ENCODE data around the gene DYNLT3. TPM values are rescaled to one million over a fixed set of nuclear protein-coding genes. Genes with fewer than 3 reads are reported as not detected.

DYNLT3 gene
- total RNA-seq, 3 donors from 2014 or later: 37.0 to 40.0 (median 37.5) TPM

DNA sequence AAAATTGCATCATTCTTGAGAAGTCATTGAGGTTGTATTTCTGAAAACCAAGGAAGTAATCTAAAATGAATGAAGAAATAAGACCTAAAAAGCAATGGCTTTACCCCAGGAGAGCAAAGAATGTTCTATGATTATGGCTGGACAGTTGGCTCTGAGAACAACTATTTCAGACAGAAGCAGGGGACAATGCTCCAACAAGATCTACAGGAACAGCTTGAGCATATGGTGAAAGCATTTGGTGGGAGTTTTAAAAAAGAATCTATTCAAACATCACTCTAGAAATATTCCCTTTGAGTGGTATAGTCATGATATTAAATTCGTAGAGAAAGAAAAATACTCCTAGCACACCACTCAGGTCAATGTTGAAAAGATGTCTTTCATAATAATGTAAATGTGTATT is 26.7 kb downstream of the DYNLT3 start:
- intact Hi-C loops (cut with DNase I; ENCODE audit: low total_unique reads): no loop called here
- TF ChIP-seq CTCF (IDR thresholded peaks at IDR 0.05): no peak
- TF ChIP-seq POLR2AphosphoS5 (IDR thresholded peaks at IDR 0.05): no peak
- no peak for TF ChIP-seq POLR2A (IDR thresholded peaks at IDR 0.05)

DNA sequence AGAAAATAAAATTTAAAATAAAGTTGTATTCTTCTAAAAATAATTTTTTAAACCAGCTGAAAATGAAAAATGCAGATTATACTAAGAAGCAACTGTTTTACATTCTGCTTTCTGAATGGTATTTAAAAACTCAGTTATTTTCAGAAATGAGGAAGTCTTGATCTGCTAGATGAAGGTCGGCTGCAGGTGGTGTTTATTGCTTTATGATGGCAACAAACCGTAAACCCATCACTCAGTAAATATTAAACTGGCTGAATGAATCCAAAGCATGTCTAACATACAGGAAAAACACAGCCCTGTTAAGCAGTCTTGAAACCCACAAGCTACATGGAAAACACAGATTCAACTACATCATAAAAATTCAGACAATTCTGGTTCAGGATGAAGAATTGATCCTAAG is 29.3 kb downstream of the DYNLT3 start:
- intact Hi-C loops (cut with DNase I; ENCODE audit: low total_unique reads): no loop called here
- DNase-seq (ENCODE audit: low spot score in 2 of 2): no peak
- no peaks in the 10 kb centered on the region for H3K36me3 ChIP-seq
- H3K9me3 ChIP-seq: no peaks in the 10 kb centered on the region
- no peaks in the 10 kb centered on the region for H3K4me1 ChIP-seq
- no peak overlapping the region for H3K27ac ChIP-seq
- no peak overlapping the region for H3K4me3 ChIP-seq
- no peak for TF ChIP-seq CTCF (IDR thresholded peaks at IDR 0.05)
- no peak for TF ChIP-seq POLR2A (IDR thresholded peaks at IDR 0.05)
- no peak for TF ChIP-seq POLR2AphosphoS5 (IDR thresholded peaks at IDR 0.05)
- peaks cover 0 to 50% of the 10 kb centered on the region in 2 donors for H3K27me3 ChIP-seq

More for the DNA sequence above, 26.7 kb downstream of the DYNLT3 start:
- Histone ChIP-seq H3K36me3 (no peaks in the 10 kb centered on the region), H3K27ac (no peak overlapping the region), H3K4me3 (no peak overlapping the region), H3K9me3 (no peaks in the 10 kb centered on the region), H3K4me1 (no peaks in the 10 kb centered on the region), H3K27me3 (peaks cover 0 to 38% of the 10 kb centered on the region in 2 donors)
- DNase-seq (ENCODE audit: low spot score in 2 of 2): no peak

DNA sequence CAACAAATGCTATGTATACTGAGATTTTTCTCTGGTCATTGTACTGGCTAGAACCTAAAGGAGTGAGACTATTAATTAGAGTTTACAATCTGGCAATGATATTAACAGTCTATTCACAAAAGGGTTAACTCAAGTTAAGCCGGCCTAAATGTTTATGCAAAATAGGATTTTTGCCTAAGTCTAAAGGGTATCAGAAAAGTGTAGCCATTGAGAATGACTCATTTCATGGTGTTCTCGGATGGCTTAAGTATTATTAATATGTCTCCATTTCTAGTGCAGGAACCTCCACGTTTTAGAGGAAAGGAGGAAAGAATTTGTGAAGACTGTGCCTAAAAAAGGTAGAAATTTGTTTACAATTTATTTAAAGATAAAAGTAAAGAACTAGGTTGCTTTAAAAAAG is 29.8 kb downstream of the DYNLT3 start:
- H3K27ac ChIP-seq: no peak overlapping the region
- peaks cover 0 to 51% of the 10 kb centered on the region in 2 donors for H3K27me3 ChIP-seq
- no peak overlapping the region for H3K4me3 ChIP-seq
- TF ChIP-seq POLR2AphosphoS5 (IDR thresholded peaks at IDR 0.05) (no peak), POLR2A (IDR thresholded peaks at IDR 0.05) (no peak), CTCF (IDR thresholded peaks at IDR 0.05) (no peak)
- H3K4me1 ChIP-seq: no peaks in the 10 kb centered on the region
- intact Hi-C loops (cut with DNase I; ENCODE audit: low total_unique reads): no loop called here
- no peak for DNase-seq (ENCODE audit: low spot score in 2 of 2)
- no peaks in the 10 kb centered on the region for H3K36me3 ChIP-seq
- H3K9me3 ChIP-seq: no peaks in the 10 kb centered on the region

- TF ChIP-seq POLR2AphosphoS5 (IDR thresholded peaks at IDR 0.05) (no peak), POLR2A (IDR thresholded peaks at IDR 0.05) (no peak), CTCF (IDR thresholded peaks at IDR 0.05) (no peak)
- peaks cover 0 to 55% of the 10 kb centered on the region in 2 donors for H3K27me3 ChIP-seq
- no peak for DNase-seq (ENCODE audit: low spot score in 2 of 2)
- H3K9me3 ChIP-seq: no peaks in the 10 kb centered on the region
- H3K36me3 ChIP-seq: no peaks in the 10 kb centered on the region
- H3K27ac ChIP-seq: no peak overlapping the region
- intact Hi-C loops (cut with DNase I; ENCODE audit: low total_unique reads): no loop called here
- no peaks in the 10 kb centered on the region for H3K4me1 ChIP-seq
- H3K4me3 ChIP-seq: no peak overlapping the region
These were observed 30.2 kb downstream of the DYNLT3 start for GRCh38 chrX:37817176-37817575.

GRCh38 chrX:37816766-37817165 is 30.6 kb downstream of the DYNLT3 start:
- intact Hi-C loops (cut with DNase I; ENCODE audit: low total_unique reads): no loop called here
- Histone ChIP-seq H3K27ac (no peak overlapping the region), H3K36me3 (no peaks in the 10 kb centered on the region), H3K9me3 (no peaks in the 10 kb centered on the region), H3K27me3 (peaks cover 0 to 59% of the 10 kb centered on the region in 2 donors), H3K4me1 (no peaks in the 10 kb centered on the region), H3K4me3 (no peak overlapping the region)
- TF ChIP-seq POLR2AphosphoS5 (IDR thresholded peaks at IDR 0.05) (no peak), POLR2A (IDR thresholded peaks at IDR 0.05) (no peak), CTCF (IDR thresholded peaks at IDR 0.05) (no peak)
- DNase-seq (ENCODE audit: low spot score in 2 of 2): no peak

Data from breast epithelium (tissue), 4 donors.